ENCODE results near the gene SHROOM3. TPM values are rescaled to one million over a fixed set of nuclear protein-coding genes. Genes with fewer than 3 reads are reported as not detected.

Gene SHROOM3
- total RNA-seq, 1 donor from 2014 or later, result 62.0 TPM

- no peaks in the 10 kb centered on the region for H3K9me3 ChIP-seq
- H3K27ac ChIP-seq, result no peak overlapping the region
- no peak for TF ChIP-seq CTCF (IDR thresholded peaks at IDR 0.05)
- H3K27me3 ChIP-seq (ENCODE audit: low read depth), result no peaks in the 10 kb centered on the region
- peaks cover 20% of the 10 kb centered on the region for H3K36me3 ChIP-seq
- intact Hi-C loops (cut with DNase I), result no loop called here
- no peak overlapping the region for H3K4me3 ChIP-seq
- H3K4me1 ChIP-seq, result no peaks in the 10 kb centered on the region
- ATAC-seq (no peak), DNase-seq (no peak)
Observed at GRCh38 chr4:76760193-76760592, 325.2 kb downstream of the SHROOM3 start.

- peaks cover 20% of the 10 kb centered on the region for H3K36me3 ChIP-seq
- ATAC-seq, result no peak
- H3K4me1 ChIP-seq, result no peaks in the 10 kb centered on the region
Observed at GRCh38 chr4:76762137-76763130, 327.4 kb downstream of the SHROOM3 start.

GRCh38 chr4:76764251-76764650 lies 329.2 kb downstream of the SHROOM3 start:
- no peaks in the 10 kb centered on the region for H3K27me3 ChIP-seq (ENCODE audit: low read depth)
- ATAC-seq, result no peak
- TF ChIP-seq CTCF (IDR thresholded peaks at IDR 0.05), result no peak
- intact Hi-C loops (cut with DNase I), result no loop called here
- H3K36me3 ChIP-seq, result peaks cover 17% of the 10 kb centered on the region
- no peaks in the 10 kb centered on the region for H3K9me3 ChIP-seq
- H3K4me1 ChIP-seq, result no peaks in the 10 kb centered on the region
- no peak for DNase-seq
- no peak overlapping the region for H3K27ac ChIP-seq
- no peak overlapping the region for H3K4me3 ChIP-seq

More at GRCh38 chr4:76762137-76763130, 327.4 kb downstream of the SHROOM3 start:
- intact Hi-C loops (cut with DNase I), result no loop called here
- TF ChIP-seq CTCF (IDR thresholded peaks at IDR 0.05), result no peak
- no peak overlapping the region for H3K27ac ChIP-seq
- H3K9me3 ChIP-seq, result no peaks in the 10 kb centered on the region
- H3K4me3 ChIP-seq, result no peak overlapping the region
- H3K27me3 ChIP-seq (ENCODE audit: low read depth), result no peaks in the 10 kb centered on the region
- DNase-seq, result no peak

GRCh38 chr4:76765473-76766183 lies 330.6 kb downstream of the SHROOM3 start:
- intact Hi-C loops (cut with DNase I), result no loop called here
- Histone ChIP-seq H3K27me3 (ENCODE audit: low read depth) (no peaks in the 10 kb centered on the region), H3K36me3 (peaks cover 10% of the 10 kb centered on the region), H3K9me3 (no peaks in the 10 kb centered on the region), H3K4me1 (no peaks in the 10 kb centered on the region), H3K27ac (no peak overlapping the region), H3K4me3 (no peak overlapping the region)
- DNase-seq, result no peak
- TF ChIP-seq CTCF (IDR thresholded peaks at IDR 0.05), result no peak
- ATAC-seq, result peak; percentile 35 to 39

- Histone ChIP-seq H3K36me3 (peaks cover 24% of the 10 kb centered on the region), H3K4me1 (no peaks in the 10 kb centered on the region), H3K27ac (no peak overlapping the region), H3K4me3 (no peak overlapping the region), H3K27me3 (ENCODE audit: low read depth) (no peaks in the 10 kb centered on the region), H3K9me3 (no peaks in the 10 kb centered on the region)
- ATAC-seq (no peak), DNase-seq (no peak)
- intact Hi-C loops (cut with DNase I), result no loop called here
- TF ChIP-seq CTCF (IDR thresholded peaks at IDR 0.05), result no peak
Observed at GRCh38 chr4:76767983-76768382, 333.0 kb downstream of the SHROOM3 start.
